Diencephalon (tissue), 1 donor: ENCODE data around the gene P2RX7. TPM values are rescaled to one million over a fixed set of nuclear protein-coding genes. Genes with fewer than 3 reads are reported as not detected.

Experiments
- small RNA-seq: library from RNA; depleted of rRNA; stranded (forward); fragments of <200 nt; gene quantifications from one replicate; pipeline ENCODE3, GENCODE V24; 2014
- total RNA-seq: library from RNA; depleted of rRNA; stranded (reverse); fragments of >200 nt; gene quantifications from one replicate; pipeline ENCODE4 v1.2.3, GENCODE V29; 2014

P2RX7 gene
- total RNA-seq: 5.1 TPM

GRCh38 chr12:121132601-121133481, at the start of gene P2RX7:
P2RX7 (plus strand) TSS chr12:121132876; CDS start chr12:121132971, 95 bp downstream.

GRCh38 chr12:121209624-121210572, 77.2 kb downstream of the P2RX7 start, which contains the start of gene P2RX4:
P2RX4 (plus strand) TSS chr12:121210129; CDS start chr12:121210165, 36 bp downstream.

Small RNA genes within 50 kb of the gene (small RNA-seq; reads per million reads assigned to genes)
- gene AC079602.1: not detected
- gene RF00156: not detected
- gene Z98941.1: not detected

Other genes starting within 250 kb of the P2RX7 start
- gene SPPL3, start 228.5 kb upstream of the P2RX7 start, total RNA-seq: 69.9 TPM
- gene HNF1A, start 154.3 kb upstream of the P2RX7 start, total RNA-seq: not detected
- 19.8 TPM for gene C12orf43, start 116.4 kb upstream of the P2RX7 start, total RNA-seq
- gene OASL, start 93.6 kb upstream of the P2RX7 start, total RNA-seq: 0.46 TPM
- gene P2RX4, start 77.3 kb downstream of the P2RX7 start, total RNA-seq: 8.8 TPM
- 27.5 TPM for gene CAMKK2, start 163.8 kb downstream of the P2RX7 start, total RNA-seq
- gene ANAPC5, start 219.5 kb downstream of the P2RX7 start, total RNA-seq: 125 TPM